Measurements from ENCODE around the gene TBC1D7.

- TF ChIP-seq EZH2 (IDR thresholded peaks at IDR 0.05; ENCODE audit: low read depth) (no peak), CTCF (conservative IDR thresholded peaks at IDR 0.05) (no peak)
Measured at GRCh38 chr6:13256266-13257001, 71.9 kb downstream of the TBC1D7 start.

Data from PC-9 (cell line).